ENCODE data around the gene C2CD2.

The C2CD2 gene

DNA sequence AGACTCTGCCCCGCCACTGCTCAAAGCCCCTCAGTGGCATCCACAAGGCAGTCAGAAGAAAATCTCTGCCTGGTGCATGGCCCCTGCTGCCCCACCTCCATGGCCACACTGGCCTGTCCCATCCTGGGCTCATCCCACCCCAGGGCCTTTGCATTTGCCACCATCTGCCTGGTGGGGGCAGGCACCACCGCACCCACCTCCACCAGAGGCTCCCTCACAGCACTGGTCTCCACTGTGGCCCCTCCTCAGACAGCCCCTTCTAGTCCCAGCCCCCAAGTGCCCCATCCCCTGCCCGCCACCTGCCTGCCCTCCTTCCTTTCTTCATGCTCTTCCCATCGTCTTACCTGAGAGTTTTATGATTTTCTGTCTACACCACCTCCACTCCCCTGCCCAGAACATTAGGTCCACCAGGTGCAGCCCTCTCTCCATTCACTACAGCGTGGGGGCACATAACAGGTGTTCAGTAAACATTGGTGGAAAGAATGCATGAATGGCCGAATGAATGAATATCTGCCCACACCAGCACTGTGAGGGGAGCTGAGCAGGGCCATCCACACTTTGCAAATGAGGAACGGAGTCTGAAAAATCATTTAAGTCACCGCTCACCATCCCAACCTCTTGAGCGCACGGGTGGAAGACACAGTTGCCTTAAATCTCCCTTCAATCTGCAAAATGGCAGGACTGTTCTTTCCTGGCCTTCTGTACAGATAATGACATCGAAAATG lies 76.7 kb downstream of the C2CD2 start:
- TF ChIP-seq, protein P1, sequence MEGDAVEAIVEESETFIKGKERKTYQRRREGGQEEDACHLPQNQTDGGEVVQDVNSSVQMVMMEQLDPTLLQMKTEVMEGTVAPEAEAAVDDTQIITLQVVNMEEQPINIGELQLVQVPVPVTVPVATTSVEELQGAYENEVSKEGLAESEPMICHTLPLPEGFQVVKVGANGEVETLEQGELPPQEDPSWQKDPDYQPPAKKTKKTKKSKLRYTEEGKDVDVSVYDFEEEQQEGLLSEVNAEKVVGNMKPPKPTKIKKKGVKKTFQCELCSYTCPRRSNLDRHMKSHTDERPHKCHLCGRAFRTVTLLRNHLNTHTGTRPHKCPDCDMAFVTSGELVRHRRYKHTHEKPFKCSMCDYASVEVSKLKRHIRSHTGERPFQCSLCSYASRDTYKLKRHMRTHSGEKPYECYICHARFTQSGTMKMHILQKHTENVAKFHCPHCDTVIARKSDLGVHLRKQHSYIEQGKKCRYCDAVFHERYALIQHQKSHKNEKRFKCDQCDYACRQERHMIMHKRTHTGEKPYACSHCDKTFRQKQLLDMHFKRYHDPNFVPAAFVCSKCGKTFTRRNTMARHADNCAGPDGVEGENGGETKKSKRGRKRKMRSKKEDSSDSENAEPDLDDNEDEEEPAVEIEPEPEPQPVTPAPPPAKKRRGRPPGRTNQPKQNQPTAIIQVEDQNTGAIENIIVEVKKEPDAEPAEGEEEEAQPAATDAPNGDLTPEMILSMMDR (IDR thresholded peaks at IDR 0.05; ENCODE audit: low read depth, low read length), result no peak
- peak overlapping the region; percentile 90 for H3K4me3 ChIP-seq (ENCODE audit: low read depth, low read length)

DNA sequence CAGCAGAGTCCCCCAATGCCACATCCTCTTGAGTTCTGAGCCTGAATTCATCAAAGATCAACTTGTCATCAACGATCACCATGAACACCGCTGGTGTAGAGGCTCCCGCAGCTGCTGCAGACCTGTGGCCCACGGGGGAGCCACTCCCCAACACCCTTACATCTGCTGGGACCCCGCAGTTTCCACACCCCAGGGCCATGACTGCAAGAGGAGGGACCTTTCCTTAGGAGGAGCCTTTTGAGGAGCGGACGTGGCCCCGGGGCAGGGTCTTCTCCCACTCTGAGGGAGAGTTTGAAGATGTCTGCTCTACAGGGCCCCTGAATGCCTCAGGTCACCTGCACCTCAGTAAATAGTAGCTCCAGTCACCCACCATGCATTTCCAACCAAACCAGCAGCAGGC lies 77.4 kb downstream of the C2CD2 start:
- H3K4me3 ChIP-seq (ENCODE audit: low read depth, low read length), result no peak overlapping the region
- TF ChIP-seq, protein P1 (IDR thresholded peaks at IDR 0.05; ENCODE audit: low read depth, low read length), result no peak

DNA sequence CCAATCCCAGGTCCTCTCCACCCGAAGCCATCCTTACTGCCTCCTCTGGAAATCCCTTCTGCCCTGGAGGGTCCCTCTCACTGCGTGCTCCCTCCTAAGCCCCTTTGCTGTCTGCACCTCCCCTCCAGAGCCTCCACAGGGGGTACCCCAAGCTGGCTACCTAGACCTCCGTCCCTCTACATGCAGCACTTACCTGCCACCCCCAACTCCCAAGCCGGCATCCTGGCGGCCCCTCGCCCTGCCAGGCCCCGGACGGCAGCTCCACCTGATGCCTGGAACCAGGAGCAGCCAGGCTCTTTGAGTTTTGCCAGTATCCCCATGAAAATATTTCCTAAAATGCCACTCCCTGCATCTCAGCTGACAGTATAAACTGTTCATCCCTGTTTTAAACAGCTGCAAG lies 78.7 kb downstream of the C2CD2 start:
- TF ChIP-seq, protein P1 (IDR thresholded peaks at IDR 0.05; ENCODE audit: low read depth, low read length), result no peak
- no peak overlapping the region for H3K4me3 ChIP-seq (ENCODE audit: low read depth, low read length)

DNA sequence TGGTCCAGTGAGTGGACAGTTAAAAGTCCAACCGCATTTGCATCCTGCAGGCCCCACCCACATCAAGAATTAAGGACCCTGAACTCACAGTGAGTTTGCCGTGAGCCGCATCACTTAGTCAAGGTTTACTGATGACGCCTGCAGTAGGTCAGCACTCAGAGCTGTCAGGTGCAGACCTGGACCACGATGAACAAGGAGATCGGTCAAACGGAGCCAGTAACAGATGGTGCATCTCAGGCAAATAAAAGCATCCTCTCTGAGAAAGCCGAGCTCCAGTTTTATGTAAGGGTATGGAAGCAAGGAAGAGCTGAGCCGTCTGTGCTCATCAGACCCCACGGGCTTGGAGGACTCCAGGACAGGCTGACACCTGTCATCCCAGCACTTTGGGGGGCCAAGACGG lies 79.2 kb downstream of the C2CD2 start:
- no peak overlapping the region for H3K4me3 ChIP-seq (ENCODE audit: low read depth, low read length)
- TF ChIP-seq, protein P1 (IDR thresholded peaks at IDR 0.05; ENCODE audit: low read depth, low read length), result no peak

DNA sequence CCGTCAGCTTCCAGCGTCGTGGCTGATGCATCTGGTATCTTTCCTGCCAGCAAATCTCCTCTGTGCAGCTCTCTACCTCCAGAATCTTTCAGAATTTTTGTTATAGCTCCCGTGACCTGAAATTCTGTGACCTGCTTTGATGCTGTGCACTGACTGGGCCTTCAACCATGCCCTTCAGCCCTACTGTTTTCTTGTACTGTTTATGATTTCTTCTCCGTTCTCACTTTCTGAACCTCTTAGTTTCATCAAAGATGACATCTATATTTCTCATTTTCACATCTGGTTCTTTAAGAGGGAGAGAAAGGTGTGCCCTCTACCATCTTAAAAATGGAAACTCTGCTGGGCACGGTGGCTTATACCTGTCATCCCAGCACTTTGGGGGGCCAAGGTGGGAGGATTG lies 80.4 kb downstream of the C2CD2 start:
- TF ChIP-seq, protein P1 (IDR thresholded peaks at IDR 0.05; ENCODE audit: low read depth, low read length), result no peak
- H3K4me3 ChIP-seq (ENCODE audit: low read depth, low read length), result no peak overlapping the region

DNA sequence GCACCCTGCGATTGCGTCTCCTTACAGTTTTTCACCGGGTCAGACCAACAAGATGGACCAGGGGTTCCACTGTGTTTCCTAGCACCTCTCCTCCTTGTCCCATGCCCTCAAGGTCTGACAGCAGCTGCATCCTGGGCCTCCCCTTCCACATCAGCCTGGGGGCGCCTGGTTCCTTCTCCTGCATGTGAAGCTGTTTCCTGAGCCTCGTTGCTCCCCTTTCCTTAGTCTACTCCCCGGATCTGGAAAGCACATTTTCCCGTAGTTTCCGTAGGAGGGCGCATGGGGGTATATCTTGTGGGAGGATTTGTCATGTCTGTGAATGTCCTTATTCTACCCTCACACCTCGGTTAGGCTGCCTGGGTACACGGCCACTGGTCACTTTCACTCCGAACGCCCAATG lies 80.8 kb downstream of the C2CD2 start:
- TF ChIP-seq, protein P1 (IDR thresholded peaks at IDR 0.05; ENCODE audit: low read depth, low read length), result no peak
- H3K4me3 ChIP-seq (ENCODE audit: low read depth, low read length), result no peak overlapping the region

DNA sequence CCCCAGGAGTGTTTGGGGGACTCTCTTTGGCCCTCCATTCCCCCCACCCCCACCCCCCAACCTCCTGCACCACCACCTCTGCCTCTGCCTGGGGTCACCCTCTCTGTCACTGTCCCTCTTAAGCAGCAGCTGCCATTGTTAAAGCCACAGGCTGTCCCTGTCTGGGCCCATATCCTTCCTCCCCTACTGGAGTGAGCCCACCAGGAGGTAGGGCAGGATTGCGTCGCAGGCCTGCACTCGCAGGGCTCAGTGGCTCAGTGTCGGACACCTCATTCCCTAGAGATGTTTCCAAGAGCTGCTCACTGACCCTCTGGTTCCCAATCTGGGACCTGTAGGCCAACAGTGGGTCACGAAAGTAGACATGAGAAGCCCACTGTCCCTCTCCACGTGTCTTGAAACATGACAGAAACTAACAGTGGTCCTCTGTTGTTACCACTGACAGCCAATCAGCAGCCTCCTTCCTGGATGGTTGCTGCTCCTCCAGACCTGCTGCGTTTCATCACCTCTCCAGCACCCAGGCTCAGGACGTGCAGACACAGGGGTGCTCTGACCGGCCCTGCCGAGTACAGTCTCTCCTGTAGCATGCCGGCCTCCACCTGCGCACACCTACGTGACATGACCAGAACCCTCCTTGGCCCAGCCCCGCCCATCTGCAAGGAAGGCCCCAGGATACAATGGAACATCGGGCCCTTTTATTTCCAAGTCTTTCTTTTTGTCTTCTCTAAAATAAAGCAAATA lies 82.4 kb downstream of the C2CD2 start:
- H3K4me3 ChIP-seq (ENCODE audit: low read depth, low read length), result no peak overlapping the region
- TF ChIP-seq, protein P1 (IDR thresholded peaks at IDR 0.05; ENCODE audit: low read depth, low read length), result no peak

Data from WI38 (cell line).